ENCODE measurements around the gene LCP2.
A peak's percentile ranks its signal among the peaks of the same experiment; 100 is the strongest.

The LCP2 gene

GRCh38 chr5:170216257-170216864 is 81.2 kb downstream of the LCP2 start:
- TF ChIP-seq TSHZ2 (CRISPR knock-in tag; IDR thresholded peaks at IDR 0.05) = no peak
- no peak for TF ChIP-seq ARNTL (CRISPR knock-in tag; IDR thresholded peaks at IDR 0.05; ENCODE audit: borderline replicate concordance, low read depth)
- no peak for TF ChIP-seq CREB5 (CRISPR knock-in tag; IDR thresholded peaks at IDR 0.05; ENCODE audit: low read depth)
- no peak for TF ChIP-seq CSDC2 (CRISPR knock-in tag; IDR thresholded peaks at IDR 0.05)
- TF ChIP-seq ZFP30 (CRISPR knock-in tag; IDR thresholded peaks at IDR 0.05) = no peak
- no peak for TF ChIP-seq ISL1 (CRISPR knock-in tag; IDR thresholded peaks at IDR 0.05)
- TF ChIP-seq ZC3H10 (CRISPR knock-in tag; IDR thresholded peaks at IDR 0.05) = no peak
- no peak for TF ChIP-seq CSRNP3 (CRISPR knock-in tag; IDR thresholded peaks at IDR 0.05)
- no peak for TF ChIP-seq ZFP3 (CRISPR knock-in tag; IDR thresholded peaks at IDR 0.05)
- no peak for TF ChIP-seq SNAI2 (CRISPR knock-in tag; IDR thresholded peaks at IDR 0.05)
- TF ChIP-seq GLIS3 (CRISPR knock-in tag; IDR thresholded peaks at IDR 0.05) = no peak
- no peak for TF ChIP-seq ZNF8 (CRISPR knock-in tag; IDR thresholded peaks at IDR 0.05)
- TF ChIP-seq POU6F1 (CRISPR knock-in tag; IDR thresholded peaks at IDR 0.05; ENCODE audit: borderline replicate concordance, low read depth) = no peak
- no peak for TF ChIP-seq PATZ1 (CRISPR knock-in tag; IDR thresholded peaks at IDR 0.05; ENCODE audit: borderline replicate concordance)
- TF ChIP-seq TCF4 (CRISPR knock-in tag; IDR thresholded peaks at IDR 0.05; ENCODE audit: borderline replicate concordance) = no peak
- no peak for TF ChIP-seq ESRRG (CRISPR knock-in tag; IDR thresholded peaks at IDR 0.05)
- no peak for TF ChIP-seq TOX (CRISPR knock-in tag; IDR thresholded peaks at IDR 0.05; ENCODE audit: borderline replicate concordance)
- no peak for TF ChIP-seq PPARA (CRISPR knock-in tag; IDR thresholded peaks at IDR 0.05; ENCODE audit: borderline replicate concordance)
- TF ChIP-seq ZNF70 (CRISPR knock-in tag; IDR thresholded peaks at IDR 0.05) = no peak
- no peak for TF ChIP-seq RARB (CRISPR knock-in tag; IDR thresholded peaks at IDR 0.05)
- ATAC-seq = peak; percentile 91

- no peak for ATAC-seq
- TF ChIP-seq POU6F1 (CRISPR knock-in tag; IDR thresholded peaks at IDR 0.05; ENCODE audit: borderline replicate concordance, low read depth) = no peak
- no peak for TF ChIP-seq TSHZ2 (CRISPR knock-in tag; IDR thresholded peaks at IDR 0.05)
- no peak for TF ChIP-seq ZC3H10 (CRISPR knock-in tag; IDR thresholded peaks at IDR 0.05)
- no peak for TF ChIP-seq CSRNP3 (CRISPR knock-in tag; IDR thresholded peaks at IDR 0.05)
- no peak for TF ChIP-seq ARNTL (CRISPR knock-in tag; IDR thresholded peaks at IDR 0.05; ENCODE audit: borderline replicate concordance, low read depth)
- TF ChIP-seq TOX (CRISPR knock-in tag; IDR thresholded peaks at IDR 0.05; ENCODE audit: borderline replicate concordance) = no peak
- no peak for TF ChIP-seq ZFP30 (CRISPR knock-in tag; IDR thresholded peaks at IDR 0.05)
- no peak for TF ChIP-seq SNAI2 (CRISPR knock-in tag; IDR thresholded peaks at IDR 0.05)
- no peak for TF ChIP-seq ZFP3 (CRISPR knock-in tag; IDR thresholded peaks at IDR 0.05)
- TF ChIP-seq CSDC2 (CRISPR knock-in tag; IDR thresholded peaks at IDR 0.05) = no peak
- TF ChIP-seq ZNF565 (CRISPR knock-in tag; conservative IDR thresholded peaks at IDR 0.05; ENCODE audit: low read depth) = no peak
- TF ChIP-seq ESRRG (CRISPR knock-in tag; IDR thresholded peaks at IDR 0.05) = no peak
- TF ChIP-seq ZNF8 (CRISPR knock-in tag; IDR thresholded peaks at IDR 0.05) = no peak
- no peak for TF ChIP-seq PPARA (CRISPR knock-in tag; IDR thresholded peaks at IDR 0.05; ENCODE audit: borderline replicate concordance)
- TF ChIP-seq TCF4 (CRISPR knock-in tag; IDR thresholded peaks at IDR 0.05; ENCODE audit: borderline replicate concordance) = no peak
Observed at GRCh38 chr5:170211575-170212334, 85.8 kb downstream of the LCP2 start.

All from SK-N-SH treated with all-trans-retinoic acid at 6 μM for 48 hours (cell line).